Gastrocnemius medialis (tissue), 4 donors: ENCODE data around the gene MEN1.

Source experiments
- POLR2A ChIP-seq, 2 donors: fragments of 450-650 bp; IDR thresholded peaks; one replicate each; pipeline ENCODE4 v1.6.1; 2017; ENCODE audit warnings: antibody characterized with exemption in 2 of 2, mild to moderate bottlenecking in 2 of 2, moderate library complexity in 2 of 2
- TF ChIP-seq, protein P1 (sequence below), 5 experiments: fragments of 450-650 bp in 3 of 5; fragments of 200-600 bp in 2 of 5; sonication (generic) in 2 of 5; IDR thresholded peaks in 4 of 5; conservative IDR thresholded peaks in 1 of 5; 1 replicate in 4 of 5; 2 replicates in 1 of 5; pipeline ENCODE4 v1.5.1; 2016 to 2019; ENCODE audit warnings: antibody characterized with exemption in 5 of 5, mild to moderate bottlenecking in 3 of 5, moderate library complexity in 3 of 5

DNA sequence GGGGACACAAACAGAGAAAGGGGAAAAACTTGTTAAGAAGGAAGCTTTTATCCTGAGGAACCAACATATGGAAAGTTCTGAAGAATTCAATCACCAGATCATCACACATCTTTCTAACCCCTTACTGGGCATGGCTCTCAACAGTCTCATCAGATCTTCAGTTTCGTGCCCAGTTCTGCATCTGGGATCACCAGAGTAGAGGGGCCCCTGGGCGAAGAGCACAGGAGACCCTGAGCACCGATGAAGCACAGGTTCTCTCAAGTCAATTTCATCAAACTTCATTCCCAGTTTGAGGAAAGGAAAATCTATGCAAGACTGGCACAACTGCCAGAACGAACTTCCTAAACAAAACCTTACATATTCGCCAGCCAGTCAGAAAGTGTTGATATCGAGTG lies 42.1 kb downstream of the MEN1 start:
- TF ChIP-seq, protein P1, sequence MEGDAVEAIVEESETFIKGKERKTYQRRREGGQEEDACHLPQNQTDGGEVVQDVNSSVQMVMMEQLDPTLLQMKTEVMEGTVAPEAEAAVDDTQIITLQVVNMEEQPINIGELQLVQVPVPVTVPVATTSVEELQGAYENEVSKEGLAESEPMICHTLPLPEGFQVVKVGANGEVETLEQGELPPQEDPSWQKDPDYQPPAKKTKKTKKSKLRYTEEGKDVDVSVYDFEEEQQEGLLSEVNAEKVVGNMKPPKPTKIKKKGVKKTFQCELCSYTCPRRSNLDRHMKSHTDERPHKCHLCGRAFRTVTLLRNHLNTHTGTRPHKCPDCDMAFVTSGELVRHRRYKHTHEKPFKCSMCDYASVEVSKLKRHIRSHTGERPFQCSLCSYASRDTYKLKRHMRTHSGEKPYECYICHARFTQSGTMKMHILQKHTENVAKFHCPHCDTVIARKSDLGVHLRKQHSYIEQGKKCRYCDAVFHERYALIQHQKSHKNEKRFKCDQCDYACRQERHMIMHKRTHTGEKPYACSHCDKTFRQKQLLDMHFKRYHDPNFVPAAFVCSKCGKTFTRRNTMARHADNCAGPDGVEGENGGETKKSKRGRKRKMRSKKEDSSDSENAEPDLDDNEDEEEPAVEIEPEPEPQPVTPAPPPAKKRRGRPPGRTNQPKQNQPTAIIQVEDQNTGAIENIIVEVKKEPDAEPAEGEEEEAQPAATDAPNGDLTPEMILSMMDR (IDR thresholded peaks at IDR 0.05 in 4 of 5, conservative IDR thresholded peaks at IDR 0.05 in 1 of 5) = no peak
- TF ChIP-seq POLR2A (IDR thresholded peaks at IDR 0.05) = no peak
